Stimulated activated CD8-positive, alpha-beta memory T cell treated with anti-CD3 and anti-CD28 coated beads, Interleukin-2, amount 100 ng/mL, for 1 hour (primary cell): ENCODE measurements around the gene MAGEA4.
"Not testable (repeated sequence)": the region's sequence is repeated elsewhere in the genome, so short reads cannot be mapped to it uniquely, and the experiment has no call there.

Experiments used
- DNase-seq, 2 donors: peaks; one replicate each; pipeline ENCODE4 v3.0.0-alpha.2; 2020; ENCODE audit warnings: low read depth in 2 of 2

The MAGEA4 gene, protein sequence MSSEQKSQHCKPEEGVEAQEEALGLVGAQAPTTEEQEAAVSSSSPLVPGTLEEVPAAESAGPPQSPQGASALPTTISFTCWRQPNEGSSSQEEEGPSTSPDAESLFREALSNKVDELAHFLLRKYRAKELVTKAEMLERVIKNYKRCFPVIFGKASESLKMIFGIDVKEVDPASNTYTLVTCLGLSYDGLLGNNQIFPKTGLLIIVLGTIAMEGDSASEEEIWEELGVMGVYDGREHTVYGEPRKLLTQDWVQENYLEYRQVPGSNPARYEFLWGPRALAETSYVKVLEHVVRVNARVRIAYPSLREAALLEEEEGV

DNA sequence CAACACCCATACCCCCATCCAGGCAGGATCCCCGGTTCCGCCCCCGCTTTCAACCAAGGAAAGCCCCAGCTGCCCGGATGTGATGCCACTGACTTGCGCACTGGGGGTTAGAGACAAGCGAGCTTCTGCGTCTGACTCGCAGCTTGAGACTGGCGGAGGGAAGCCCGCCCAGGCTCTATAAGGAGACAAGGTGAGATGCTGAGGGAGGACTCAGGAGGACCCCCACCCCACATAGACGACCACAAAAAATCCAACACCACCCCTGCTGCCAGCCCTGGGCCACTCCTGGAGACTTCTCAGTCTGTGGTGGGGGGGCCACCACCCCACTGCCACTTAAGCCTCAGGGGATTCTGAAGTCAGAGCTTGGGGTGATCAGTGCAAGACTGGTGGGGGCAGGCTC lies at the start of gene MAGEA4:
Gene MAGEA4, plus strand, starts transcription at position 110 of the 400 bp plus-strand sequence. CDS start 10,776 bp downstream, outside the sequence.
- DNase-seq, result no peak

DNA sequence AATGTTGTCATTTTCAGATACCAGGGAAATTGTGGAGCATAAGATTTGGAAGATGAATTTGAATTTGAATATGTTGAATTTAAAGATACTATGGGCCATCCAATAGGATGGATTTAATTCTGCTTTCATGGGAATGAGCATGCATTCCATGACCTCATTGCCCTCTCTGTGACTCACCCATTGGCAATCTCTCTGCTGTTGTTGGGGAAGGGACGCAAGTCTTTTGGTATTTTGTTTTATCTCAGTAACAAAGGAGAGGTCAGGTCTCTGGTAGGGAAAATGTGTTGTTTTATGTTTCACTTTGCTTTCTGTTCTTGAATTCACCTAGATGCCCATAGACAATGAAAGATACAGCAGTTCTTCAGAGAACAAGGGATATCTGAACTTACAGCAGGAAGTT lies 42.1 kb upstream of the MAGEA4 start:
- DNase-seq, result no peak

DNA sequence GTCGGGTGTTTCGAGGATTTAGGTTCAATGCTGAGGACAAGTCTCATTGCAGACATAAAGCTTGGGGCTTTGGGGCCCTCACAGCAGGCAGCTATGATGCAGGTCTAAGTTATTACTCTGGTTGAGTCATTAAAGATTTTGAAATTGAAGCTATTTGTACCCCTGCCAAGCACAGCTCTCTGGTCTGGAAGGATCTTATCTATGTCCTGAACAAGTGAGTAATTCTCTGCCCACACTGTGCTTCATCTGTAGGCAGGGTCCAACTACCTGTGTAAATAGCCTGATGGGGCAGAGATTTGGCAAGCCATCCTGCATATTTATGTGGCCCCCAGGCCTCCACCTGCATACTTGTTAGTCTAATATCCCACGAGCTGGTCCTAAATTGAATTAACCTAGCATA lies 41.4 kb upstream of the MAGEA4 start:
- no peak for DNase-seq

DNA sequence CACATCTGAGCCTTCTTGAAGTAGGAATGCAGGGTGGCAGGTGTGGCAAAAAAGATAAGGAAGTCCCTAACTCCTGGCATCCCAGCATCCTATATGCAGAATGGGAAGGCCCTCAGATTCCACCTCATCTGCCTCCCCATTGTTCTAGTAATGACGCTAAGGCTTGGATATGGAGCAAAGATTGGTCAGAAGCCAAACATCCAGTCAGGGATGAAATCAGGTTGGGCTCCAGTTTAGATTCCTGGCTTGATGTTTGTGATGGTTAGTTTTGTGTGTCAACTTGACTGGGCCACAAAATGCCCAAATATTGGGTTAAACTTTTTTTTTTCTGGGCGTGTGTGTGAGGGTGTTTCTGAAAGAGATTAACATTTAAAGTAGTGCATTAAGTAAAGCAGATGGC lies 39.6 kb upstream of the MAGEA4 start:
- no peak for DNase-seq

DNA sequence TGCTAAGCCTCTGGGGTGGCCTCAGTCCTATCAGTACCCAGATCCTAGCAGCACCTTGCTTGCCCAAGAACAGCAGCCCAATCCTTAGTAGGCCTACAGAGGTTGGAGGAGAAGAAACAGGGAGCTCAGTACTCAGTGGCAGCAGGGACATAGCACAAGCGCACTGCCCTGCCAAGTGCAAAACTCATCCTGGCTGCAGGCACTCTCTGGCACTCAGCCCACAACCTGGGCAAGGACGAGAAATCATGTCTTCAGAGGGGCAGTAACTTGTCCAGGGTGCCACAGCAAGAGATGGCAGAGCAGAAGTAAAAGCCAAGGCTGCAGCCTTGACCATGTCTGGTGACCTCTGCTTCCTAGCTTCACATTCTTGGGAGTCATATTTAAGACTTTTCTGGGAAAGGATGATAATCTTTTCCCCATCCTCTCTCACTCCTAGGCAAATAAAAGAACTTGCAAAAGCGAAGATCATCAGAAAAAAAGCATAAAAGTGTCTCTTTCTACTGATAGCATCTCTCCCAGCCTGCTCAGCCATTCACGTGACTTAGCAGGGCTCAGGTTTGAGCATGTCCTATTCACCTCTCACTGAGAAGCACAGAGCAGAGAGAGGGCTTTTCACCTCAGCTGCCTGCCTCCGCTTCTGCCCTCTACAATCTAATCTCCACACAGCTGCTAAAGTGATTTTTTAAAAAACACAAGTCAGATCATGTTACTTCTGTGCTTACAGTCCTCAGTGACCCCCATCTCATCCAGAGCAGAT lies 37.2 kb upstream of the MAGEA4 start:
- no peak for DNase-seq

DNA sequence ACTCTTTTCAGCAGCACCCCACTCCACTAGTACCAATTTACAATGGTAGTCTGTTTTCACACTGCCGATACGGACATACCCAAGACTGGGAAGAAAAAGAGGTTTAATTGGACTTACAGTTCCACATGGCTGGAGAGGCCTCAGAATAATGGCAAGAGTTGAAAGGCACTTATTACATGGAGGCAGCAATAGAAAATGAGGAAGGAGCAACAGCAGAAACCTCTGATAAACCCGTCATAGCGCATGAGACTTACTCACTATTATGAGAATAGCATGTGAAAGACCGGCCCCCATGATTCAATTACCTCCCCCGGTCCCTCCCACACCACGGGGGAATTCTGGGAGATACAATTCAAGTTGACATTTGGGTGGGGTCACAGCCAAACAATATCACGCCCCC lies 34.1 kb upstream of the MAGEA4 start:
- no peak for DNase-seq

DNA sequence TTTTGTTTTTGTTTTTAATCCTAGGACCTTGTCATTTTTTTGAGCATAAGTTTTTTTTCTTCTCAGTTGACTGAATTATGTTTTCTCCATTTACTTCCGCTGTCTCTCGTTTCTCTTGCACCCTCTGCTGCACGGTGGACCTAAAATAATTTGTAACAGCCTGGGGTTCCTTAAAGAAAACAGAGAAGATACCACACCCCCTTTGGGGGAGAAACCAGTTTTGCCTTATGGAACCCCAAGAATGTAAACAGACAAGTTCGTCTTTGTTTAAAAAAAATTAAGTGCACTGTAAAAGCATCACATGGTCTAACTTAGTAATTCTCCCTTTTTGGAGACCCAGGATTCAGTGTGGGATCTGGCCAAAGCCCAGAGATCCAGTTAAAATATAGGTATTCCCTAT lies 32.8 kb upstream of the MAGEA4 start:
- no peak for DNase-seq

DNA sequence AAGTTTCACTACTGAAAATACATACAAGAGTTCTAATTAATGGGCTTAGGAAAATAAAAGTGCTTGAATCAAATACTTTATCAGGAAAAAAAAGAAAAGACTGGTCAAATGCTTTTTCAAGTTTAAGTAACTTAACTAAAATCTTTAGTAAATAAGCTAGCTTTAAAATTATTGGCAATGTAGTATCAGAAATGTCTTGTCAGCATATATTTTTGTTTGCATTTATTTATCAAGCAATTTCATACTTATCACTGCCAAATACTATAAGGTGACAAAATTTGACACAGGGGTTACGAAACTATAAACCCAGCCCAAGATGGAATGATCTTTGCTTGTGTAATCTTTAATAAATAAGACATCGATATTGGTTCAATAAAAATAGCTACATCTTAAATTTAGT lies 31.8 kb upstream of the MAGEA4 start:
- no peak for DNase-seq

DNA sequence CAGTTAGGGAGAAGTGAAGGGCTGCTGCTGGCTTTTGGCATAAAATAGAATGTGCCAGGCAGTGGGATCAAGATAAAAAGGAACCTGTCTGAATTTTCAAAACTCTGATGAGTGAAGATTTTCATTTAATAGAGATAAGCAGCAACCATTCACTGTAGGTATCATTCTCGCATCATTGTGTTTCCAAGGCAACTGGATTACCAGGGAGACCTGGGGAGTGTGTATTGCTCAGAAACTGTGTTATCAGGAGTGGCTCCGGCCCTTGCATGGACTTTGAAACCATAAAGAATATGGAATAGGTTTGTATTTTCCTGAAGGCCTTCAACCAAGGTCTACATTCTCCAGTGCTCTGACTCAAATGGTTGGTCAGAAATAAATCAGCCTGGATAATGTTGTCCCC lies 23.3 kb upstream of the MAGEA4 start:
- DNase-seq, result no peak

DNA sequence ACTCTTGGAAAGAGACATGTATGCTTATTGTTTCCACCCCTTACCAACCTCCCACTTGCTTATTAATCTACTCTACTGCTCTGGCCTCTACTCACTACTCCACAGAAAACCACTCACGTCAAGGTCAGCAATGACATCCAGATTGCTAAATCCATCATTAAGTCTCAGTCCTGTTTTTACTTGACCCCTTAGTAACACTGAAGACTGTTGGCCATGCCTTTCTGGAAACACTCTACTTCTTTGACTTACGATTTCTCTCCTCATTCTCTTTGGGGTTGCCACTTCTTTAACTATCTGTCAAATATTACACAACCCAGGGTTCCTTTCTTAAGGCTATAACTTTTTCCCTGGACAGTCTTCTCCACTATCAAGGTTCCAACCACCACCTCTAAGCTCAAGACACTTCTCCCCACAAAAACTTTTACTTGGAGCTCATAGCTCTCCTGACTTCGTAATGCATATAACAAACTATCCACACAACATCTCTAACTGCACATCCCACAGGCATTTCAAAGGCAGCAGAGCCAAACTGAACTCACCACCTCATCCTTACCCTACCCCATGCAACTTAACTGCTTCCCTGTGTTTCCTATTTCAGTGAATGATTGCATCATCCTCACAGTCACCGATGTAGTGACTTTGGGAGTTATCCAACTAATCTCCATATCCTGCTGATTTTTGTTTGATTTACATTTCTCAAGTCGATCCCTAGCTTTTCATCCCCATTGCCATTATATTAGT lies 15.8 kb upstream of the MAGEA4 start:
- DNase-seq, result no peak

DNA sequence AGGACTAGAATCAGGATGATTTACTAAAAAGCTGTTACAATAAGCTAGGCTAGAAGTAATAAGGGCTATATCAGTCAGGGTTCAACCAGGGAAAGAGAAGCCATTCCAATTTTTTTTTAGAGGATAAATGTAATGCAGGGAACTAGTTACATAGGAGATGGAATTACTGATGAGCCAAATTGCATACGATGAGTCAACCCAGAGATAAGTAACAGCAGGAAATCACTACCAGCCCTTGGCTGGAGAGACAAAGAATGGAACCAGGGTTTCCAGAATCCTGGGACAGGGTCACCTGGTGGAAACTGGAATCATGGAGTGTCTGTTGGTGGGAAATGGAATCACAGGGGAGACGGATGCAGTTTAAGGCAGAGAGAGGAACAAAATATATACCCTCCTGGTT lies 13.1 kb upstream of the MAGEA4 start:
- DNase-seq, result no peak

DNA sequence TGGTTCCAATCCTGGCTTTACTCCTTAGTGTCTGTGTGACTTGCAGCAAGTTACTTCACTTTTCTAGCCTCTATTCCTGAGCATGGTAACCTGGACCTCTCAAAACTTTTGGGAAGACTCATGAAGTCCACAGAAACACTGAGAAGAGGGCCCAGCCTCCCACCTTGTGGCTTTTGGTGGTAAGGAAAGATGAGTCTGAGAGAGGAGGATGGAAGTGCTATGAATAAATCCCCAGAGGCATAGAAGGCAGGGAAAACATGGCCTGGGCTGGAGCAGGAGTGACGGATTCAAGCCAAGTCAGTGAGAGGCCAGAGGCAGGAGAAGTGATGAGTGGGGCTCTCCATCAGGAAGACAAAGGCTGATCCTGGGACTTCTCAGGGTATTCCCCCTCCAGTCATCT lies 10.9 kb upstream of the MAGEA4 start:
- DNase-seq, result no peak

DNA sequence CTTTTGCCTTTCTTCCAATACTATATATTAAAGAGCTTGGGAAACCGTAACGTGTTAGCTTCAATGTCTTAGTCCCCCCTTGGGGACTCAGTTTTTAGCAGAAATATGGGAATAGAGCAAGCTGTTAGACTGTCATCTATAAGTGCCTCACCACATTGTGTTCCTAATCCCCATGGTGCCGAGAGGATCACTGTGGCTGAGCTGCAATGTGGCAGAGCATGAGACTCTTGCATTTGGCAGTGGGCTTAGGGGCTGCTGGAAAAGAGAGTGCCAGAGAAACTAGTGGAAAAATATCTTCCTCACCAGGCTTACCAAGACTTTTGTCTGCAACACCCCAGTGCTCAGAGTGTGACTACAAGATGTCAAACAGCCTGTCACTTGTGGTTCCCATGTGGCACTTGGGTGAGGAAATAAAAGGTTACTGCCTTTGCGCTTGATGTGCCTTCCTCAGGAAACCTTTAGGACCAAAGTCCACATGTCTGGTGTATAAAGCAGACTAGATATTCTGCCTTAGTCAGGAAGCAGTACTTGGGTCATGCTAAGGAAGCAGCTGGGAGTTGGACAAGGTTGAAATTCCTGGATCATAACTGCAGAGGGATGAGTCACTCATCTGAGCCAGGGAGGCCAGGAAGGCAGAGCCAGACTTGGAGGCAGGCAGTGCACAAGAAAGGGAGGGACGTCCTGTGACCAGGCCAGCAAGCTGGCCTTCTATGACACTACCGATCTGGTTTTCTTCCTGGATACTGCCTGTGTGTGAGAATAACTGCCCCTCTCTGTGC lies 9.7 kb upstream of the MAGEA4 start:
- DNase-seq, result no peak

DNA sequence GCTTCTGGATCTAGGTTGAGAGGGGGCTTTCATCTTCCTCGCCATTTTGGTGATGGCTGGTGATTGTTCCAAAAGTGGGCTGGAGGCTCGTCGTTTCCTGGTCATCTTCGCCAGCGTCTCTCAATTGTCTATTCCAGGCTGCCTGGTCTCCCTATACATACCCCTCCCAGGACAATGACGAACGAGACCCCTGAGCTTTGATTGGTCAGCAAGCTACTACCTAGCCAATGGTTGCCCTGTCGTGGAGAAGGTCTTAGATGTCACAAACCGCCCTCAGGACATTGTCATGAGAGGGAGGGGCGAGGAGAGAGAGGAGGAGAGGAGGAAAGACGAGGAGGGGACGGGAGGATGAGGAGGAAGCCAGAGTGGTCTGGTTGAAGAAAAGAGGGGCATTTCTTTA lies 7.7 kb upstream of the MAGEA4 start:
- DNase-seq, result no peak

DNA sequence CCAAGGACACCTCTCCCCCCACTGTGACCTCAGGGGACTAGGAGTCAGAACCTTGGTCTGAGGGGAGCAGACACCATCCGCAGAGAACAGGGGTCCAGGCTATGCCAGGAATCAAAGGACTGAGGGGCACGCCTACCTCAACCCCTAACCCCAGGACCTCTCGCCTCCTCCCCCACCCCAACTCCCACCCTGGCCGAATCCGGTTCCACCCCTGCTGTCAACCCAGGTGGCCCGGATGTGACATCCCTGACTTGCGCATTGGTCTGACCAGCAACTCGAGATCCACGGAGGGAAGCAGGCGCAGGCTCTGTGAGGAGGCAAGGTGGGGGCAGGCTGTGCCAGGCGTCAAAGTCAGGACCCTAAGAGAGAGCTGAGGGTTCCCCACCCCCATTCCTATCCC lies 468 bp upstream of the MAGEA4 start:
- DNase-seq, result no peak

DNA sequence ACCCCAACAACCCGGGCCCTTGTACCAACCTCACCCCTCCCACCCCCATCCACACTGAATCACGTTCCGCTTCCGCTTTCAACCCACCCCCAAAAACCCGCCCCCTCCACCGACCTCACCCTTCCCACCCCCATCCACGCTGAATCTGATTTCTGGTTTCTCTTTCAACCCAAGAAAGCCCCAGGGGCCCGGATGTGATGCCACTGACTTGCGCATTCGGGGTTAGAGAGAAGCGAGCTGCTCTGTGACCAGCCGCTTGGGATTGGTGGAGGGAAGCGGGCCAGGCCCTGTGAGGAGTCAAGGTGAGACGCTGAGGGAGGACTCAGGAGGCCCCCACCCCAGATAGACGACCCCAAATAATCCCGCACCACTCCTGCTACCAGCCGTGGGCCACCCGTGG lies 6.0 kb downstream of the MAGEA4 start:
- DNase-seq, result not testable (repeated sequence)

DNA sequence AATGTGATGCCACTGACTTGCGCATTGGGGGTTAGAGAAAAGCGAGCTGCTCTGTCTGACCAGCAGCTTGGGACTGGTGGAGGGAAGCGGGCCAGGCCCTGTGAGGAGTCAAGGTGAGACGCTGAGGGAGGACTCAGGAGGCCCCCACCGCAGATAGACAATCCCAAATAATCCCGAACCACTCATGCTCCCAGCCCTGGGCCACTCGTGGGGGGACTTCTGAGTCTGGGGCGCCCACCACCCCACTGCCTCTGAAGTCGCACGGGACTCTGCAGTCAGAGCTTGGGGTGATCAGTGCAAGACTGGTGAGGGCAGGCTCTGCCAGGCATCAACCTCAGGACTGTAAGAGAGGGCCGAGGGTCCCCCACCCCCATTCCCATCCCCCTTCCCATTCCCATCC lies 6.9 kb downstream of the MAGEA4 start:
- DNase-seq, result no peak

DNA sequence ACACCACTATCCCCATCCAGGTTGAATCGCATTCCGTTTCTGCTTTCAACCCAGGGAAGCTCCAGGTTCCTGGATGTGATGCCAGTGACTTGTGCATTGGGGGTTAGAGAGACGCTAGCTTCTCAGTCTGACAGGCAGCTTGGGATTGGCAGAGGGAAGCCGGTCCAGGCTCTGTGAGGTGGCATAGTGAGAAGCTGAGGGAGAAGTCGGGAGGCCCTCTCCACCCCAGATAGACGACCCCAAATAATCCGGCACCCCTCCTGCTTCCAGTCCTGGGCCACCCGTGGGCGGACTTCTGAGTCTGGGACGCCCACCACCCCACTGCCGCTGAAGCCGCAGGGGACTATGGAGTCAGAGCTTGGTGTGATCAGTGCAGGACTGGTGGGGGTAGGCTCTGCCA lies 7.4 kb downstream of the MAGEA4 start:
- no peak for DNase-seq

DNA sequence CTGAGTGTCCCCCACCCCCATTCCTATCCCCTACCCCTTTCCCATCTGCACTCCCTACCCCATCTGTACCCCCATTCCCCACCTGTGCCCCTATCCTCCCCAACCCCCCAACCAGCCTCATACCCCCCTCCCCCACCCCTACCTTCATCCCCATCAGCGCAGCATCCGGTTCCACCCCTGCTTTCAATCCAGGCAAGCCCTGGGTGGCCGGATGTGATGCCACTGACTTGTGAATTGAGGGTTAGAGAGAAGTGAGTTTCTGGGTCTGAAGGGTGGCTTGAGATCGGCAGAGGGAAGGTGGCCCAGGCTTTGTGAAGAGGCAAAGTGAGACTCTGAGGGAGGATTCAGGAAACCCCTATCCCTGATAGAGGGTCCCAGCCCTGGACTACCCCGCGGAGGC lies 7.8 kb downstream of the MAGEA4 start:
- no peak for DNase-seq

DNA sequence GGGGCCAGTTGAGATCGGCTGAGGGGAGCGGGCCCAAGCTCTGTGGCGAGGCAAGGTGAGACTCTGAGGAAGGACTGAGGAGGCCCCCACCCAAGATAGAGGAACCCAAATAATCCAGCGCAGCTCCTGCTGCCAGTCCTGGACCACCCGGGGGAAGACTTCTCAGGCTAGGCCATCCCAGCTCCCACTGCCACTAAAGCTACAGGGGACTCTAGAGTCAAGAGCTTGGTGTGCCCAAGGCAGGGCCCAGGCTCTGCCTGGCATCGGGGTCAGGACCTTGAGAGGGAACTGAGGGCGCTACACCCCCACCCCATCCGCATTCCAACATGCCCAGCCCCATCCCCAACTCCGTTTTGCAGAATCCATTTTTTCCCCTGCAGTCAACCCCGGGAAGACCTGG lies 8.6 kb downstream of the MAGEA4 start:
- no peak for DNase-seq

DNA sequence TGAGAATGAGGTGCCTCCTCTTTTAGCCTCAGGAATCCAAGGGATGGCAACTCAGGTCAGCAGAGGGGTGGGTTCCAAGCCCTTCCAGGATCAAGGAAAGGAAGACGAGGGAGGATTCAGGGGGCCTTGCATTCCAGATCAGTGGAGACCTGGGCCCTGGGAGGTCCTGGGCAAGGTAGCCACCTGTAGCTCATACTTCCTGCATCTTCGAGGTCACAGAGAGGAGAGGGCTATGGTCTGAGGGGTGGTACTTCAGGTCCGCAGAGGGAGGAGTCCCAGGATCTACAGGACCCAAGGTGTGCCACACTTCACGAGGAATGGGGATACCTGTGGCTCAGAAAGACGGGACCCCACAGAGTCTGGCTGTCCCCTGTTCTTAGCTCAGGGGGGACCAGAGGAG lies 9.2 kb downstream of the MAGEA4 start:
- DNase-seq, result no peak

DNA sequence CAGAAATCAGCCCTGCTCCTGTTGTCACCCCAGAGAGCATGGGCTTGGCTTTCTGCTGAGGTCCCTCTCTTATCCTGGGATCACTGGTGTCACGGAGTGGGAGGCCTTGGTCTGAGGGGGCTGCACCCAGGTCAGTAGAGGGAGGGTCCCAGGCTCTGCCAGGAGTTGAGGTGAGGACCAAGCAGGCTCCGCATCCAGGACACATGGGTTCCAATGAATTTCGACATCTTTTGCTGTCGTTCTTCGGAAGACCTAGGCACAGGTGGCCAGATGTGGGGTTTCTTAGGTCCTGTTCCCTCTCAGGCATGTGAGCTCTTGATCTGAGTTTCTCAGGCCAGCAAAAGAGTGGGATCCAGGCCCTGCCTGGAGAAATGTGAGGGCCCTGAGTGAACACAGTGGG lies 10.0 kb downstream of the MAGEA4 start:
- DNase-seq, result no peak
